A673 (cell line): ENCODE measurements around the gene DHRSX.

ENCODE experiments used
- EZH2 ChIP-seq: fragments of 200-600 bp; sonication (generic); IDR thresholded peaks from 2 replicates; pipeline ENCODE4 v1.6.1; 2017; ENCODE audit warnings: borderline replicate concordance, low read depth, mild to moderate bottlenecking, mixed read lengths, antibody characterized with exemption, low read length; ENCODE audit not compliant: poor library complexity, severe bottlenecking
- TF ChIP-seq, protein P1 (sequence below): fragments of 300-800, 200-600 bp; sonication (generic); conservative IDR thresholded peaks from 2 replicates; pipeline ENCODE4 v1.5.1; 2017; ENCODE audit warnings: low read depth, mild to moderate bottlenecking, antibody characterized with exemption, low read length, moderate library complexity, mixed read lengths

DNA sequence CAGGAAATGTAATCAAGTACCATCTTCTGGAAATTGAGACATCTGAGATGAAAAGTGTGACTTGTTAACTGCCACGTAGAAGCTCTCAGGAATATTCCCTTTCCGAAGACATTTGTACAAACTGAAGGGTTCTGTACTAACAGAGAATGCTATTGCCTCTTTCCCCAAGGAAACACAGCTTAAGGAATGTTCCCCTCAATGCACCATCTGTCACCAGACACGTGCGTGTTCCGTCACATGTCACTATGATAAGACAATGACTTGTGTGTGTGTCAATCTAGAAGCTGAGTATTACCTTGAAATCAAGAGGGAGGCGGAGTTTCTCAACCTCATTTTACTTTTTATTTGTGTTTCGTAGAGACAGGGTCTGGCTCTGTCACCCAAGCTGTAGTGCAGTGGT, 58.1 kb downstream of the DHRSX start:
- TF ChIP-seq, protein P1, sequence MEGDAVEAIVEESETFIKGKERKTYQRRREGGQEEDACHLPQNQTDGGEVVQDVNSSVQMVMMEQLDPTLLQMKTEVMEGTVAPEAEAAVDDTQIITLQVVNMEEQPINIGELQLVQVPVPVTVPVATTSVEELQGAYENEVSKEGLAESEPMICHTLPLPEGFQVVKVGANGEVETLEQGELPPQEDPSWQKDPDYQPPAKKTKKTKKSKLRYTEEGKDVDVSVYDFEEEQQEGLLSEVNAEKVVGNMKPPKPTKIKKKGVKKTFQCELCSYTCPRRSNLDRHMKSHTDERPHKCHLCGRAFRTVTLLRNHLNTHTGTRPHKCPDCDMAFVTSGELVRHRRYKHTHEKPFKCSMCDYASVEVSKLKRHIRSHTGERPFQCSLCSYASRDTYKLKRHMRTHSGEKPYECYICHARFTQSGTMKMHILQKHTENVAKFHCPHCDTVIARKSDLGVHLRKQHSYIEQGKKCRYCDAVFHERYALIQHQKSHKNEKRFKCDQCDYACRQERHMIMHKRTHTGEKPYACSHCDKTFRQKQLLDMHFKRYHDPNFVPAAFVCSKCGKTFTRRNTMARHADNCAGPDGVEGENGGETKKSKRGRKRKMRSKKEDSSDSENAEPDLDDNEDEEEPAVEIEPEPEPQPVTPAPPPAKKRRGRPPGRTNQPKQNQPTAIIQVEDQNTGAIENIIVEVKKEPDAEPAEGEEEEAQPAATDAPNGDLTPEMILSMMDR: no peak
- TF ChIP-seq EZH2: no peak
